Measurements from ENCODE around the gene OR9A2. TPM values are rescaled to one million over a fixed set of nuclear protein-coding genes. Genes with fewer than 3 reads are reported as not detected.

OR9A2 gene
- total and polyA plus RNA-seq, 4 donors: 0.28 to 0.50 TPM; not detected in 2

GRCh38 chr7:143049362-143049761, 22.4 kb upstream of the OR9A2 start:
- WGBS (ENCODE audit: insufficient coverage): 20% methylated on average over 1 of the region's 4 CpGs
- Histone ChIP-seq H3K9me3 (ENCODE audit: control insufficient read depth, insufficient read depth, low read length) (no peaks in the 10 kb centered on the region), H3K4me1 (ENCODE audit: control insufficient read depth, insufficient read depth, low read length) (peaks cover 11% of the 10 kb centered on the region), H3K27ac (ENCODE audit: low read depth, low read length) (no peak overlapping the region), H3K36me3 (ENCODE audit: control insufficient read depth, insufficient read depth, low read length) (no peaks in the 10 kb centered on the region), H3K27me3 (ENCODE audit: control insufficient read depth, insufficient read depth, low read length) (no peaks in the 10 kb centered on the region), H3K4me3 (ENCODE audit: low read depth, low read length) (no peak overlapping the region)
- DNase-seq (ENCODE audit: low read depth in 4 of 6, low spot score in 6 of 6): peak in 1 of 6 donors; percentile 12

GRCh38 chr7:143048827-143049226, 21.9 kb upstream of the OR9A2 start:
- Histone ChIP-seq H3K9me3 (ENCODE audit: control insufficient read depth, insufficient read depth, low read length) (no peaks in the 10 kb centered on the region), H3K36me3 (ENCODE audit: control insufficient read depth, insufficient read depth, low read length) (no peaks in the 10 kb centered on the region), H3K4me1 (ENCODE audit: control insufficient read depth, insufficient read depth, low read length) (peaks cover 11% of the 10 kb centered on the region), H3K27me3 (ENCODE audit: control insufficient read depth, insufficient read depth, low read length) (no peaks in the 10 kb centered on the region), H3K27ac (ENCODE audit: low read depth, low read length) (no peak overlapping the region), H3K4me3 (ENCODE audit: low read depth, low read length) (no peak overlapping the region)
- no peak for DNase-seq (ENCODE audit: low read depth in 4 of 6, low spot score in 6 of 6)

GRCh38 chr7:143047326-143047725, 20.4 kb upstream of the OR9A2 start:
- H3K4me1 ChIP-seq (ENCODE audit: control insufficient read depth, insufficient read depth, low read length): peaks cover 14% of the 10 kb centered on the region
- DNase-seq (ENCODE audit: low read depth in 4 of 6, low spot score in 6 of 6): no peak
- no peaks in the 10 kb centered on the region for H3K36me3 ChIP-seq (ENCODE audit: control insufficient read depth, insufficient read depth, low read length)
- H3K4me3 ChIP-seq (ENCODE audit: low read depth, low read length): no peak overlapping the region
- H3K27ac ChIP-seq (ENCODE audit: low read depth, low read length): no peak overlapping the region
- H3K27me3 ChIP-seq (ENCODE audit: control insufficient read depth, insufficient read depth, low read length): no peaks in the 10 kb centered on the region
- no CpG with 5 or more reads among the region's 2 CpGs for WGBS (ENCODE audit: insufficient coverage)
- H3K9me3 ChIP-seq (ENCODE audit: control insufficient read depth, insufficient read depth, low read length): no peaks in the 10 kb centered on the region

GRCh38 chr7:143046426-143046851, 19.5 kb upstream of the OR9A2 start:
- Histone ChIP-seq H3K4me3 (ENCODE audit: low read depth, low read length) (no peak overlapping the region), H3K4me1 (ENCODE audit: control insufficient read depth, insufficient read depth, low read length) (peaks cover 14% of the 10 kb centered on the region), H3K27me3 (ENCODE audit: control insufficient read depth, insufficient read depth, low read length) (no peaks in the 10 kb centered on the region), H3K27ac (ENCODE audit: low read depth, low read length) (no peak overlapping the region), H3K36me3 (ENCODE audit: control insufficient read depth, insufficient read depth, low read length) (no peaks in the 10 kb centered on the region), H3K9me3 (ENCODE audit: control insufficient read depth, insufficient read depth, low read length) (no peaks in the 10 kb centered on the region)
- peak in 2 of 6 donors; percentile 14 to 49 for DNase-seq (ENCODE audit: low read depth in 4 of 6, low spot score in 6 of 6)
- WGBS (ENCODE audit: insufficient coverage): no CpG with 5 or more reads among the region's 3 CpGs

- Histone ChIP-seq H3K27me3 (ENCODE audit: control insufficient read depth, insufficient read depth, low read length) (no peaks in the 10 kb centered on the region), H3K4me3 (ENCODE audit: low read depth, low read length) (no peak overlapping the region), H3K27ac (ENCODE audit: low read depth, low read length) (no peak overlapping the region), H3K36me3 (ENCODE audit: control insufficient read depth, insufficient read depth, low read length) (no peaks in the 10 kb centered on the region), H3K4me1 (ENCODE audit: control insufficient read depth, insufficient read depth, low read length) (peaks cover 3% of the 10 kb centered on the region), H3K9me3 (ENCODE audit: control insufficient read depth, insufficient read depth, low read length) (no peaks in the 10 kb centered on the region)
- WGBS (ENCODE audit: insufficient coverage): no CpG with 5 or more reads among the region's 2 CpGs
- DNase-seq (ENCODE audit: low read depth in 4 of 6, low spot score in 6 of 6): no peak
These were observed 16.5 kb upstream of the OR9A2 start for GRCh38 chr7:143043391-143043790.

GRCh38 chr7:143042790-143043271, 15.9 kb upstream of the OR9A2 start:
- no peak overlapping the region for H3K4me3 ChIP-seq (ENCODE audit: low read depth, low read length)
- no peaks in the 10 kb centered on the region for H3K36me3 ChIP-seq (ENCODE audit: control insufficient read depth, insufficient read depth, low read length)
- H3K27ac ChIP-seq (ENCODE audit: low read depth, low read length): no peak overlapping the region
- no peaks in the 10 kb centered on the region for H3K27me3 ChIP-seq (ENCODE audit: control insufficient read depth, insufficient read depth, low read length)
- no peaks in the 10 kb centered on the region for H3K9me3 ChIP-seq (ENCODE audit: control insufficient read depth, insufficient read depth, low read length)
- 61% methylated on average over 4 of the region's 6 CpGs for WGBS (ENCODE audit: insufficient coverage)
- H3K4me1 ChIP-seq (ENCODE audit: control insufficient read depth, insufficient read depth, low read length): peaks cover 3% of the 10 kb centered on the region
- no peak for DNase-seq (ENCODE audit: low read depth in 4 of 6, low spot score in 6 of 6)

GRCh38 chr7:143042159-143042789, 15.3 kb upstream of the OR9A2 start:
- no peaks in the 10 kb centered on the region for H3K27me3 ChIP-seq (ENCODE audit: control insufficient read depth, insufficient read depth, low read length)
- no peak overlapping the region for H3K4me3 ChIP-seq (ENCODE audit: low read depth, low read length)
- no peak overlapping the region for H3K27ac ChIP-seq (ENCODE audit: low read depth, low read length)
- peak in 2 of 6 donors; percentile 23 to 55 for DNase-seq (ENCODE audit: low read depth in 4 of 6, low spot score in 6 of 6)
- no peaks in the 10 kb centered on the region for H3K36me3 ChIP-seq (ENCODE audit: control insufficient read depth, insufficient read depth, low read length)
- H3K9me3 ChIP-seq (ENCODE audit: control insufficient read depth, insufficient read depth, low read length): no peaks in the 10 kb centered on the region
- 65% methylated on average over 2 of the region's 3 CpGs for WGBS (ENCODE audit: insufficient coverage)
- H3K4me1 ChIP-seq (ENCODE audit: control insufficient read depth, insufficient read depth, low read length): peaks cover 3% of the 10 kb centered on the region

GRCh38 chr7:143041346-143041745, 14.4 kb upstream of the OR9A2 start:
- H3K4me1 ChIP-seq (ENCODE audit: control insufficient read depth, insufficient read depth, low read length): peaks cover 3% of the 10 kb centered on the region
- no peaks in the 10 kb centered on the region for H3K36me3 ChIP-seq (ENCODE audit: control insufficient read depth, insufficient read depth, low read length)
- no peak overlapping the region for H3K27ac ChIP-seq (ENCODE audit: low read depth, low read length)
- WGBS (ENCODE audit: insufficient coverage): 95% methylated on average over 6 of the region's 6 CpGs
- no peaks in the 10 kb centered on the region for H3K9me3 ChIP-seq (ENCODE audit: control insufficient read depth, insufficient read depth, low read length)
- DNase-seq (ENCODE audit: low read depth in 4 of 6, low spot score in 6 of 6): no peak
- H3K27me3 ChIP-seq (ENCODE audit: control insufficient read depth, insufficient read depth, low read length): no peaks in the 10 kb centered on the region
- no peak overlapping the region for H3K4me3 ChIP-seq (ENCODE audit: low read depth, low read length)

GRCh38 chr7:143040209-143040715, 13.3 kb upstream of the OR9A2 start:
- Histone ChIP-seq H3K27ac (ENCODE audit: low read depth, low read length) (no peak overlapping the region), H3K4me1 (ENCODE audit: control insufficient read depth, insufficient read depth, low read length) (peaks cover 3% of the 10 kb centered on the region), H3K27me3 (ENCODE audit: control insufficient read depth, insufficient read depth, low read length) (no peaks in the 10 kb centered on the region), H3K9me3 (ENCODE audit: control insufficient read depth, insufficient read depth, low read length) (no peaks in the 10 kb centered on the region), H3K4me3 (ENCODE audit: low read depth, low read length) (no peak overlapping the region), H3K36me3 (ENCODE audit: control insufficient read depth, insufficient read depth, low read length) (no peaks in the 10 kb centered on the region)
- 95% methylated on average over 2 of the region's 3 CpGs for WGBS (ENCODE audit: insufficient coverage)
- DNase-seq (ENCODE audit: low read depth in 4 of 6, low spot score in 6 of 6): no peak

- Histone ChIP-seq H3K36me3 (ENCODE audit: control insufficient read depth, insufficient read depth, low read length) (no peaks in the 10 kb centered on the region), H3K9me3 (ENCODE audit: control insufficient read depth, insufficient read depth, low read length) (no peaks in the 10 kb centered on the region), H3K27me3 (ENCODE audit: control insufficient read depth, insufficient read depth, low read length) (no peaks in the 10 kb centered on the region), H3K27ac (ENCODE audit: low read depth, low read length) (no peak overlapping the region), H3K4me1 (ENCODE audit: control insufficient read depth, insufficient read depth, low read length) (peaks cover 3% of the 10 kb centered on the region), H3K4me3 (ENCODE audit: low read depth, low read length) (no peak overlapping the region)
- 84% methylated on average over 5 of the region's 5 CpGs for WGBS (ENCODE audit: insufficient coverage)
- no peak for DNase-seq (ENCODE audit: low read depth in 4 of 6, low spot score in 6 of 6)
These were observed 11.7 kb upstream of the OR9A2 start for GRCh38 chr7:143038635-143039034.
